HL-60 (cell line): ENCODE data around the gene GRK2.

Experiments used
- CTCF ChIP-seq: IDR thresholded peaks from one replicate; pipeline ENCODE4 v1.5.1; 2011; ENCODE audit warnings: low read length, control low read depth, inconsistent platforms; ENCODE audit not compliant: insufficient read depth
- GABPA ChIP-seq: IDR thresholded peaks from 2 replicates; pipeline ENCODE4 v1.6.1; 2012; ENCODE audit warnings: low read depth
- POLR2AphosphoS5 ChIP-seq: IDR thresholded peaks from 2 replicates; pipeline ENCODE4 v1.6.1; 2012; ENCODE audit warnings: low read depth
- REST ChIP-seq: IDR thresholded peaks from 2 replicates; pipeline ENCODE4 v1.6.1; 2012; ENCODE audit warnings: low read depth; ENCODE audit not compliant: insufficient replicate concordance
- SPI1 ChIP-seq: IDR thresholded peaks from 2 replicates; pipeline ENCODE4 v1.6.1; 2012; ENCODE audit warnings: low read depth, mild to moderate bottlenecking, borderline replicate concordance

- no peak for TF ChIP-seq CTCF
- no peak for TF ChIP-seq POLR2AphosphoS5
- no peak for TF ChIP-seq GABPA
- TF ChIP-seq REST, result no peak
- peak; percentile 27; the same call in 1 of the 2 replicates for TF ChIP-seq SPI1
These were observed 17.2 kb downstream of the GRK2 start for GRCh38 chr11:67283481-67283963.
